GM20431 (cell line): ENCODE measurements around the gene ST7.

Experiments
- in situ Hi-C: fragments of 300-500 bp; cut with MseI, MboI; formaldehyde crosslinking; loops from one replicate; pipeline ENCODE4 v1.15.0; 2020; ENCODE audit warnings: low sequenced_read_pairs; ENCODE audit not compliant: unreplicated experiment

The ST7 gene

GRCh38 chr7:117273325-117273724, 320.0 kb downstream of the ST7 start:
- in situ Hi-C loops, result no loop called here

GRCh38 chr7:117273814-117274225, 320.5 kb downstream of the ST7 start:
- in situ Hi-C loops, result no loop called here

GRCh38 chr7:117274951-117275350, 321.6 kb downstream of the ST7 start:
- in situ Hi-C loops, result no loop called here

GRCh38 chr7:117277576-117277975, 324.3 kb downstream of the ST7 start:
- in situ Hi-C loops, result no loop called here

GRCh38 chr7:117278040-117278439, 324.7 kb downstream of the ST7 start:
- in situ Hi-C loops, result no loop called here

- in situ Hi-C loops, result no loop called here
Observed at GRCh38 chr7:117279203-117279602, 325.9 kb downstream of the ST7 start.
